PC-3 (cell line): ENCODE measurements around the gene ZNF701. TPM values are rescaled to one million over a fixed set of nuclear protein-coding genes. Genes with fewer than 3 reads are reported as not detected.
A peak's percentile ranks its signal among the peaks of the same experiment; 100 is the strongest.
"Not testable (repeated sequence)": the region's sequence is repeated elsewhere in the genome, so short reads cannot be mapped to it uniquely, and the experiment has no call there.

Source experiments
- ATAC-seq: fragments of 200-7000 bp; cut with Tn5 transposase; 2 replicates; pipeline ENCODE4 v1.9.1; 2020; ENCODE audit warnings: mild to moderate bottlenecking, moderate library complexity
- BruUV-seq: library from RNA; stranded (reverse); fragments of 400-500 nt; replicated peaks from 2 replicates; lab custom pipeline; 2021; lab: Mats Ljungman, UMichigan
- CTCF ChIA-PET: fragments of 300-600 bp; sonication (Branson Sonifier 250); formaldehyde crosslinking; loops from one replicate; lab custom pipeline; 2022; ENCODE audit warnings: antibody characterized with exemption; lab: Charles Lee
- POLR2A ChIA-PET: fragments of 300-600 bp; sonication (Branson Sonifier 250); formaldehyde crosslinking; loops from one replicate; lab custom pipeline; 2022; ENCODE audit warnings: antibody characterized with exemption; ENCODE audit not compliant: unreplicated experiment; lab: Charles Lee
- DNase-seq: peaks from one replicate; pipeline ENCODE4 v3.0.0-alpha.2; 2015
- H2AFZ ChIP-seq: fragments of 300-600 bp; sonication (generic); 2 replicates; pipeline ENCODE4 v1.6.0; 2016; ENCODE audit warnings: antibody characterized with exemption, low read length
- H3F3A ChIP-seq: fragments of 300-600 bp; sonication (generic); one replicate; pipeline ENCODE4 v1.6.0; 2017; ENCODE audit warnings: antibody characterized with exemption, low read length, control low read depth, mild to moderate bottlenecking; ENCODE audit not compliant: unreplicated experiment
- H3K27ac ChIP-seq: fragments of 300-600 bp; sonication (generic); 2 replicates; pipeline ENCODE4 v1.5.1; 2016; ENCODE audit warnings: mild to moderate bottlenecking, low read length
- H3K27me3 ChIP-seq: fragments of 300-600 bp; sonication (generic); 2 replicates; pipeline ENCODE4 v1.6.1; 2016; ENCODE audit warnings: low read length, mixed read lengths
- H3K36me3 ChIP-seq: fragments of 300-600 bp; sonication (generic); 2 replicates; pipeline ENCODE4 v1.6.1; 2016; ENCODE audit warnings: low read depth, mixed run types, low read length, mixed read lengths
- H3K4me1 ChIP-seq: fragments of 300-600 bp; sonication (generic); 2 replicates; pipeline ENCODE4 v1.5.1; 2016; ENCODE audit warnings: low read length; ENCODE audit not compliant: insufficient read depth
- H3K4me2 ChIP-seq: fragments of 300-600 bp; sonication (generic); 2 replicates; pipeline ENCODE4 v1.6.0; 2016; ENCODE audit warnings: low read length
- H3K4me3 ChIP-seq: fragments of 300-600 bp; sonication (generic); 2 replicates; pipeline ENCODE4 v1.5.1; 2016; ENCODE audit warnings: mild to moderate bottlenecking, low read length, mixed read lengths
- H3K79me2 ChIP-seq: fragments of 300-600 bp; sonication (generic); 2 replicates; pipeline ENCODE4 v1.6.1; 2017; ENCODE audit warnings: low read length, mixed read lengths
- H3K9ac ChIP-seq: fragments of 300-600 bp; sonication (generic); 2 replicates; pipeline ENCODE4 v1.6.0; 2016; ENCODE audit warnings: mild to moderate bottlenecking, low read length
- H3K9me2 ChIP-seq: fragments of 300-600 bp; sonication (generic); replicated peaks from 2 replicates; pipeline ENCODE4 v1.6.1; 2016; ENCODE audit warnings: mixed run types, low read length, mixed read lengths
- H3K9me3 ChIP-seq: fragments of 300-600 bp; sonication (generic); 2 replicates; pipeline ENCODE4 v1.6.1; 2016; ENCODE audit warnings: low read length, mixed read lengths
- H4K20me1 ChIP-seq: fragments of 300-600 bp; sonication (generic); 2 replicates; pipeline ENCODE4 v1.6.1; 2016; ENCODE audit warnings: low read length, mixed read lengths
- CTCF ChIP-seq: fragments of 300-600 bp; sonication (generic); conservative IDR thresholded peaks from 2 replicates; pipeline ENCODE4 v1.5.1; 2017; ENCODE audit warnings: antibody characterized with exemption, low read depth, mild to moderate bottlenecking, low read length
- EZH2 ChIP-seq: fragments of 300-600 bp; sonication (generic); IDR thresholded peaks from one replicate; pipeline ENCODE4 v1.6.1; 2017; ENCODE audit warnings: antibody characterized with exemption, mild to moderate bottlenecking, low read length; ENCODE audit not compliant: unreplicated experiment
- EZH2phosphoT487 ChIP-seq: fragments of 300-600 bp; sonication (generic); IDR thresholded peaks from 2 replicates; pipeline ENCODE4 v1.6.1; 2018; ENCODE audit warnings: mild to moderate bottlenecking, antibody characterized with exemption, low read length, borderline replicate concordance
- intact Hi-C: fragments of 100-400 bp; cut with micrococcal nuclease; formaldehyde crosslinking; loops from 2 replicates; pipeline ENCODE4 v1.9.0; 2023
- total RNA-seq: library from RNA; depleted of rRNA; stranded (reverse); fragments of >200 nt; gene quantifications from 2 replicates; pipeline ENCODE4 v1.2.3, GENCODE V29; 2014

ZNF701 gene
- total RNA-seq, 1 experiment from 2014 or later: 13.2 TPM

- 0 out of 2 replicates have a peak, but pooled peaks cover 10% of the 10 kb centered on the region for H3K4me1 ChIP-seq
- no peaks in the 10 kb centered on the region for H3K27me3 ChIP-seq
- peaks cover 30% of the 10 kb centered on the region for H3K79me2 ChIP-seq
- DNase-seq (no peak), ATAC-seq (no peak)
- peaks cover 66% of the 10 kb centered on the region for H3K36me3 ChIP-seq
- CTCF ChIA-PET: no interaction called here
- H3K27ac ChIP-seq: no peak overlapping the region
- H3K4me3 ChIP-seq: no peak overlapping the region
- no peak overlapping the region for H3K4me2 ChIP-seq
- POLR2A ChIA-PET: no interaction called here
- H4K20me1 ChIP-seq: no peaks in the 10 kb centered on the region
- no peaks in the 10 kb centered on the region for H3F3A ChIP-seq
- TF ChIP-seq CTCF (no peak), EZH2phosphoT487 (no peak), EZH2 (no peak)
- intact Hi-C loops: no loop called here
- H3K9me2 ChIP-seq: no peaks in the 10 kb centered on the region
- H3K9me3 ChIP-seq: peaks cover 8% of the 10 kb centered on the region; the same call in 1 of the 2 replicates
- no TSS peak for BruUV-seq
- H2AFZ ChIP-seq: no peak overlapping the region
- no peak overlapping the region for H3K9ac ChIP-seq
Observed at GRCh38 chr19:52532480-52532879, 37.6 kb upstream of the ZNF701 start.

- POLR2A ChIA-PET: no interaction called here
- TSS peak; percentile 8 for BruUV-seq
Observed at GRCh38 chr19:52533901-52534300, 36.2 kb upstream of the ZNF701 start.

GRCh38 chr19:52535385-52535770 lies 34.7 kb upstream of the ZNF701 start:
- H3K9ac ChIP-seq, H3K27ac ChIP-seq, H3K79me2 ChIP-seq, H3K27me3 ChIP-seq, POLR2A ChIA-PET, BruUV-seq, CTCF ChIA-PET, H4K20me1 ChIP-seq, intact Hi-C loops, H2AFZ ChIP-seq, H3K9me2 ChIP-seq, DNase-seq, H3K4me3 ChIP-seq, H3F3A ChIP-seq, H3K4me1 ChIP-seq, H3K4me2 ChIP-seq, ATAC-seq: not testable (repeated sequence)
- peaks cover 14% of the 10 kb centered on the region for H3K9me3 ChIP-seq
- peaks cover 70% of the 10 kb centered on the region for H3K36me3 ChIP-seq

More at GRCh38 chr19:52533901-52534300, 36.2 kb upstream of the ZNF701 start:
- Histone ChIP-seq H4K20me1 (no peaks in the 10 kb centered on the region), H3K79me2 (peaks cover 16% of the 10 kb centered on the region), H2AFZ (no peak overlapping the region), H3K27me3 (no peaks in the 10 kb centered on the region), H3K4me1 (0 out of 2 replicates have a peak, but pooled peaks cover under 1% of the 10 kb centered on the region), H3K27ac (no peak overlapping the region), H3K4me3 (no peak overlapping the region), H3K36me3 (peaks cover 66% of the 10 kb centered on the region), H3K9ac (no peak overlapping the region), H3K9me2 (no peaks in the 10 kb centered on the region), H3K9me3 (peaks cover 8% of the 10 kb centered on the region; the same call in 1 of the 2 replicates), H3F3A (no peaks in the 10 kb centered on the region), H3K4me2 (no peak overlapping the region)
- DNase-seq (no peak), ATAC-seq (no peak)
- intact Hi-C loops: no loop called here
- CTCF ChIA-PET: no interaction called here
- TF ChIP-seq EZH2: no peak
- TF ChIP-seq EZH2phosphoT487: no peak
- no peak for TF ChIP-seq CTCF
